Spleen (tissue), 7 donors: ENCODE data around the gene ZNF747.

Source experiments
- CTCF ChIP-seq, 11 experiments: fragments of 200-600 bp in 7 of 11; fragments of 450-650 bp in 4 of 11; sonication (generic) in 4 of 11; IDR thresholded peaks in 8 of 11; conservative IDR thresholded peaks in 3 of 11; 1 replicate in 7 of 11; 2 replicates in 4 of 11; pipeline versions ENCODE4 v1.4.0 to v1.8.0; 2016 to 2021; ENCODE audit warnings: antibody characterized with exemption in 11 of 11, inconsistent platforms in 4 of 11, mild to moderate bottlenecking in 1 of 11
- POLR2A ChIP-seq, 3 donors: fragments of 450-650 bp; IDR thresholded peaks; one replicate each; pipeline ENCODE4 v1.5.1; 2017; ENCODE audit warnings: antibody characterized with exemption in 3 of 3, mild to moderate bottlenecking in 1 of 3
- POLR2AphosphoS5 ChIP-seq, 3 donors: sonication (generic); formaldehyde crosslinking; IDR thresholded peaks; one replicate each; pipeline ENCODE4 v1.5.1; 2017; ENCODE audit warnings: antibody characterized with exemption in 3 of 3
- donor health status: DM: no; HTN: no; CAD: no; lungs with moderate emphysema.
- donor health status: DM: no; HTN: no; CAD: no.
- donor health status: DM: no; HTN: no; CAD: no.

GRCh38 chr16:30565984-30566383 lies 31.3 kb upstream of the ZNF747 start:
- no peak for TF ChIP-seq POLR2AphosphoS5 (IDR thresholded peaks at IDR 0.05)
- no peak for TF ChIP-seq CTCF (IDR thresholded peaks at IDR 0.05 in 8 of 11, conservative IDR thresholded peaks at IDR 0.05 in 3 of 11)
- TF ChIP-seq POLR2A (IDR thresholded peaks at IDR 0.05) = no peak
